ENCODE results near the gene OPRPN. TPM values are rescaled to one million over a fixed set of nuclear protein-coding genes. Genes with fewer than 3 reads are reported as not detected.

OPRPN gene
- total and polyA plus RNA-seq, 2 of the 8 experiments (the other 6 are each of a cell fraction or from before 2014, with no cell fraction given): not detected

DNA sequence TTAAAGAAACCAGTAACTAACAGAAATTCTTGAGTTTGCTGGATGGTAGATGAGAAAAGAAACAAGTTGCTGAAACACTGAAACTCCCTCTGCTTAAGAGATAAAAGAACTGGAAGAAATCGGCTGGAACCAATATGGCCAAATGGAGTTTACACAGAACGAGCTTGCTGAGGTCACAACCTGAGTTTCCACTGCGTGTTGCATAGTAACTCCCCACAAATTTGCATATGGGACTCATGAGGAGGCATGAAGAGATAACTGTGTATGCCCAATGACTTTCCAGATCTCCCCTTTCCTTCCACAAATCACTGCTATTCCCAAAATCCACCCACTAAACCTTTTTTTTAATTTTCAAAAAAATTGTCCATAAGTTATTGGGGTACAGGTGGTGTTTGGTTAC lies 25.0 kb upstream of the OPRPN start:
- Histone ChIP-seq H3K14ac (ENCODE audit: insufficient read length) (no peak overlapping the region), H3K27me3 (replicated peaks in 1 of 4; ENCODE audit: control insufficient read depth in 3 of 4, extremely low read depth in 1 of 4, insufficient read depth in 3 of 4, low read length in 3 of 4) (no peaks in the 10 kb centered on the region), H2BK12ac (ENCODE audit: low read depth, low read length) (no peak overlapping the region), H3K36me3 (ENCODE audit: control insufficient read depth in 2 of 4, insufficient read depth in 4 of 4, low read length in 3 of 4) (no peaks in the 10 kb centered on the region), H4K5ac (ENCODE audit: insufficient read length, low read depth, low read length) (no peak overlapping the region), H2BK20ac (ENCODE audit: low read length) (no peak overlapping the region), H3K27ac (ENCODE audit: low read depth, low read length) (no peak overlapping the region), H3K4me2 (ENCODE audit: insufficient read depth in 1 of 2, low read depth in 2 of 2, low read length in 2 of 2) (no peak overlapping the region), H3K4me1 (replicated peaks in 1 of 4; ENCODE audit: control insufficient read depth in 3 of 4, insufficient read depth in 4 of 4, low read length in 3 of 4) (no peaks in the 10 kb centered on the region), H4K91ac (replicated peaks; ENCODE audit: insufficient read length, low read length) (no peak overlapping the region), H3K4ac (replicated peaks; ENCODE audit: insufficient read length, low read depth, low read length) (no peak overlapping the region), H3K79me1 (ENCODE audit: low read depth, low read length) (no peaks in the 10 kb centered on the region), H3K9me3 (ENCODE audit: insufficient read depth in 2 of 2, low read depth in 1 of 2, low read length in 1 of 2) (no peaks in the 10 kb centered on the region), H4K20me1 (replicated peaks in 1 of 2; ENCODE audit: control insufficient read depth in 1 of 2, insufficient read depth in 2 of 2, low read length in 2 of 2) (no peaks in the 10 kb centered on the region), H3K9ac (replicated peaks in 1 of 4; ENCODE audit: extremely low read depth in 1 of 4, low read depth in 3 of 4, low read length in 3 of 4) (no peak overlapping the region), H2BK120ac (replicated peaks; ENCODE audit: low read depth, low read length) (no peak overlapping the region), H4K8ac (ENCODE audit: extremely low read depth, insufficient read depth, low read length) (no peak overlapping the region), H2AFZ (ENCODE audit: low read length) (no peak overlapping the region), H3K4me3 (ENCODE audit: extremely low read depth in 1 of 4, insufficient read depth in 2 of 4, low read depth in 3 of 4, low read length in 4 of 4) (no peak overlapping the region), H3K23me2 (ENCODE audit: low read depth, low read length) (no peaks in the 10 kb centered on the region), H3K18ac (ENCODE audit: extremely low read depth, low read length) (no peak overlapping the region), H3K23ac (ENCODE audit: insufficient read length) (no peak overlapping the region), H2BK15ac (ENCODE audit: low read length) (no peak overlapping the region), H3K79me2 (ENCODE audit: control insufficient read depth in 1 of 2, insufficient read depth in 2 of 2, low read length in 2 of 2) (no peaks in the 10 kb centered on the region), H2AK5ac (ENCODE audit: low read depth, low read length) (no peak overlapping the region), H3K56ac (replicated peaks; ENCODE audit: insufficient read length, low read depth, low read length) (no peak overlapping the region), H2BK5ac (ENCODE audit: low read depth, low read length) (no peak overlapping the region)
- DNase-seq (ENCODE audit: low read depth in 1 of 2, low spot score in 2 of 2): no peak
- FAIRE-seq: no peak
- WGBS, 2 experiments (ENCODE audit: extremely low coverage in 1 of 2, insufficient coverage in 1 of 2, insufficient read length in 1 of 2, insufficient replicate concordance in 2 of 2, low coverage in 1 of 2, low lambda C conversion rate in 2 of 2, missing lambda C conversion rate in 1 of 2): 100% methylated on average over 3 of the region's 3 CpGs; no CpG with 5 or more reads in 1 of the 2 experiments
- ChIA-PET POLR2A (ENCODE audit: partially characterized antibody) (no interaction called here), CTCF (ENCODE audit: partially characterized antibody) (no interaction called here)
- no peak for TF ChIP-seq KDM4A (IDR thresholded peaks at IDR 0.05; ENCODE audit: low read depth, low read length, severe bottlenecking)
